Thyroid gland (tissue), 4 donors: Measurements from ENCODE around the gene CBLB. TPM values are rescaled to one million over a fixed set of nuclear protein-coding genes. Genes with fewer than 3 reads are reported as not detected.

Experiments used
- DNase-seq, 2 donors: peaks; one replicate each; pipeline ENCODE4 v3.0.0-alpha.2; 2019
- H3K27ac ChIP-seq, 3 donors: fragments of 200-600 bp; sonication (generic); 1 replicate in 2 of 3; 2 replicates in 1 of 3; pipeline ENCODE4 v1.5.1; 2016 to 2019; ENCODE audit warnings: mild to moderate bottlenecking in 1 of 3, moderate library complexity in 1 of 3
- H3K27me3 ChIP-seq: fragments of 200-600 bp; sonication (generic); one replicate; pipeline ENCODE4 v1.5.1; 2019
- H3K36me3 ChIP-seq, 2 donors: fragments of 200-600 bp; sonication (generic); one replicate each; pipeline ENCODE4 v1.5.1; 2016 to 2019
- H3K4me1 ChIP-seq, 2 donors: fragments of 200-600 bp; sonication (generic); one replicate each; pipeline ENCODE4 v1.5.1; 2017 to 2019
- H3K4me3 ChIP-seq, 3 donors: fragments of 200-600 bp; sonication (generic); replicated peaks in 1 of 3; 1 replicate in 2 of 3; 2 replicates in 1 of 3; pipeline ENCODE4 v1.5.1; 2016; ENCODE audit warnings: mild to moderate bottlenecking in 1 of 3
- H3K9me3 ChIP-seq: fragments of 200-600 bp; sonication (generic); one replicate; pipeline ENCODE4 v1.5.1; 2017
- CTCF ChIP-seq, 6 experiments: fragments of 200-600 bp in 3 of 6; fragments of 450-650 bp in 3 of 6; sonication (generic) in 3 of 6; IDR thresholded peaks; one replicate each; pipeline ENCODE4 v1.5.1; 2016 to 2019; ENCODE audit warnings: antibody characterized with exemption in 6 of 6, mild to moderate bottlenecking in 2 of 6, inconsistent platforms in 1 of 6, moderate library complexity in 1 of 6
- POLR2A ChIP-seq, 2 donors: fragments of 450-650 bp; IDR thresholded peaks; one replicate each; pipeline ENCODE4 v1.6.1; 2017; ENCODE audit warnings: antibody characterized with exemption in 2 of 2, mild to moderate bottlenecking in 2 of 2, moderate library complexity in 1 of 2
- WGBS, 2 donors: methylation state at CpG; one replicate each; pipeline ENCODE4 v1.1.5; 2017; 5-methylcytosine and 5-hydroxymethylcytosine counted together
- intact Hi-C: fragments of 100-400 bp; cut with DNase I; formaldehyde crosslinking; loops from one replicate; pipeline ENCODE4 v1.15.1; 2023
- total RNA-seq, 4 donors: library from RNA; depleted of rRNA; stranded (reverse); fragments of >200 nt; gene quantifications; one replicate each; pipeline ENCODE4 v1.2.3, GENCODE V29; 2016

CBLB gene
- total RNA-seq, 4 donors from 2014 or later = 61.8 to 119 (median 83.4) TPM

- no peak overlapping the region for H3K27ac ChIP-seq
- TF ChIP-seq POLR2A (IDR thresholded peaks at IDR 0.05) (no peak), CTCF (IDR thresholded peaks at IDR 0.05) (no peak)
- no peaks in the 10 kb centered on the region for H3K9me3 ChIP-seq
- no peaks in the 10 kb centered on the region for H3K27me3 ChIP-seq
- H3K4me3 ChIP-seq = no peak overlapping the region
- intact Hi-C loops = no loop called here
- H3K36me3 ChIP-seq = no peaks in the 10 kb centered on the region
- peaks cover 17 to 36% of the 10 kb centered on the region in 2 donors for H3K4me1 ChIP-seq
- no peak for DNase-seq
- WGBS, 2 donors = 82 to 89% methylated on average over 1 of the region's 1 CpG
Measured at GRCh38 chr3:105812194-105812586, 56.6 kb downstream of the CBLB start.

- peaks cover 17 to 36% of the 10 kb centered on the region in 2 donors for H3K4me1 ChIP-seq
- H3K27me3 ChIP-seq = no peaks in the 10 kb centered on the region
- H3K36me3 ChIP-seq = no peaks in the 10 kb centered on the region
- intact Hi-C loops = no loop called here
- no peak for TF ChIP-seq CTCF (IDR thresholded peaks at IDR 0.05)
- no peak for TF ChIP-seq POLR2A (IDR thresholded peaks at IDR 0.05)
- no peak overlapping the region for H3K4me3 ChIP-seq
- no peaks in the 10 kb centered on the region for H3K9me3 ChIP-seq
- DNase-seq = no peak
- no peak overlapping the region for H3K27ac ChIP-seq
- 82 to 90% methylated on average over 10 of the region's 10 CpGs for WGBS, 2 donors
Measured at GRCh38 chr3:105811518-105812193, 57.2 kb downstream of the CBLB start.

DNA sequence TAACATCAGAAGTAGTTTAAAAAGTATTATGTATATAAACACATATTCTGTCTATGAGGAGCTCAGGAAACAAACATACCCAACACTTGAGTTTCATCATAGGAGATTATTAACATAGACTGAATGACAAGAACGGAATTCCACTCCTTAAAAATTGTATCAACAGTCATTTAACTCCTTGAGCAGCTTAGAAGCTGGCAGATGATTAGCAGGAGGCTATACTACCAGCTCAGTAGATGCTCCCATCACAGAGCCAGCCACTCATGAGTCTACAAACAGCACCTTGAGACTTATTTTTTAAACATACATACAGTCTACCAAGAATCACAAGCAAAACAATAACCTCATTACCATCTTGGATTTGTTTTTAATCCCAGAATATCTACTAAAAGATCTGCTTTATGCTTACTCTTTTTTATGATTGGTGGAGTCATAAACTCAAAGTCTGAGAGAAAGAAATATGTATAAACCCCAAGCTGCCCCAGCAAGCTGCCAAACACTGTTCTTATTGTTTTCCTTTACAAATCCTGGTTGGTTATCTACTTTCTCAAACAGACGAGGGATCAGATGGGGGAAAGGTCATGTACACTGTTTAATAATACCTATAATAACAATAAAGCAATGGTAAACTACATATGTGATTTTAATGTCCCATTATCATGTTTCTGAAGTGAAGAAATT is 59.5 kb downstream of the CBLB start:
- Histone ChIP-seq H3K4me3 (no peak overlapping the region), H3K27ac (no peak overlapping the region), H3K36me3 (no peaks in the 10 kb centered on the region), H3K27me3 (no peaks in the 10 kb centered on the region), H3K9me3 (no peaks in the 10 kb centered on the region), H3K4me1 (peaks cover 17 to 46% of the 10 kb centered on the region in 2 donors)
- TF ChIP-seq CTCF (IDR thresholded peaks at IDR 0.05) (no peak), POLR2A (IDR thresholded peaks at IDR 0.05) (no peak)
- no peak for DNase-seq
- intact Hi-C loops = no loop called here
- WGBS, 2 donors = 53 to 60% methylated on average over 2 of the region's 2 CpGs

- Histone ChIP-seq H3K4me3 (no peak overlapping the region), H3K27ac (no peak overlapping the region), H3K4me1 (peaks cover 4 to 34% of the 10 kb centered on the region in 2 donors), H3K9me3 (no peaks in the 10 kb centered on the region), H3K27me3 (no peaks in the 10 kb centered on the region), H3K36me3 (no peaks in the 10 kb centered on the region)
- WGBS, 2 donors = 96 to 97% methylated on average over 3 of the region's 3 CpGs
- DNase-seq = no peak
- intact Hi-C loops = no loop called here
- TF ChIP-seq CTCF (IDR thresholded peaks at IDR 0.05) = no peak
Measured at GRCh38 chr3:105807701-105808100, 61.1 kb downstream of the CBLB start.

- Histone ChIP-seq H3K9me3 (no peaks in the 10 kb centered on the region), H3K4me3 (no peak overlapping the region), H3K4me1 (peaks cover 0 to 30% of the 10 kb centered on the region in 2 donors), H3K36me3 (no peaks in the 10 kb centered on the region), H3K27ac (no peak overlapping the region), H3K27me3 (no peaks in the 10 kb centered on the region)
- DNase-seq = no peak
- WGBS, 2 donors = 96 to 99% methylated on average over 4 of the region's 4 CpGs
- no peak for TF ChIP-seq CTCF (IDR thresholded peaks at IDR 0.05)
- no peak for TF ChIP-seq POLR2A (IDR thresholded peaks at IDR 0.05)
- intact Hi-C loops = no loop called here
Measured at GRCh38 chr3:105807146-105807545, 61.7 kb downstream of the CBLB start.
